OCI-LY3 (cell line): ENCODE results near the gene CTNND2.

Experiments used
- H2AFZ ChIP-seq: fragments of 200-600, 300-600 bp; shearing (Covaris generic); 2 replicates; pipeline ENCODE4 v1.6.0; 2014; ENCODE audit warnings: antibody characterized with exemption, low read depth, low read length
- H3K27ac ChIP-seq: fragments of 200-600, 300-600 bp; sonication (generic); 2 replicates; pipeline ENCODE4 v1.5.1; 2014; ENCODE audit warnings: mild to moderate bottlenecking, low read length, moderate library complexity, mixed read lengths
- H3K27me3 ChIP-seq: fragments of 200-600, 300-600 bp; sonication (generic); 2 replicates; pipeline ENCODE4 v1.6.1; 2014; ENCODE audit warnings: low read depth, low read length, mixed read lengths
- H3K36me3 ChIP-seq: fragments of 200-600, 300-600 bp; sonication (generic); replicated peaks from 2 replicates; pipeline ENCODE3; 2014; ENCODE audit warnings: low read depth, low read length, mixed read lengths
- H3K4me1 ChIP-seq: fragments of 300-600, 200-600 bp; sonication (generic); 2 replicates; pipeline ENCODE4 v1.6.1; 2014; ENCODE audit warnings: low read length, mixed read lengths
- H3K4me2 ChIP-seq: fragments of 200-600, 300-600 bp; sonication (generic); 2 replicates; pipeline ENCODE4 v1.6.1; 2014; ENCODE audit warnings: low read length, mixed read lengths
- H3K4me3 ChIP-seq: fragments of 300-600, 200-600 bp; sonication (generic); 2 replicates; pipeline ENCODE4 v1.5.1; 2014; ENCODE audit warnings: antibody characterized with exemption, mild to moderate bottlenecking, low read length, moderate library complexity
- H3K79me2 ChIP-seq: fragments of 300-600, 200-600 bp; shearing (Covaris generic); 2 replicates; pipeline ENCODE4 v1.6.1; 2014; ENCODE audit warnings: mild to moderate bottlenecking, low read length, mixed read lengths
- H3K9ac ChIP-seq: fragments of 300-600, 200-600 bp; shearing (Covaris generic); 2 replicates; pipeline ENCODE4 v1.6.0; 2014; ENCODE audit warnings: mild to moderate bottlenecking, low read length, moderate library complexity
- H3K9me3 ChIP-seq: fragments of 200-600, 300-600 bp; shearing (Covaris generic); 2 replicates; pipeline ENCODE4 v1.6.1; 2014; ENCODE audit warnings: low read length, mixed read lengths; ENCODE audit not compliant: insufficient read depth
- H4K20me1 ChIP-seq: fragments of 200-600, 300-600 bp; sonication (generic); 2 replicates; pipeline ENCODE4 v1.6.1; 2016; ENCODE audit warnings: low read length, mixed read lengths; ENCODE audit not compliant: insufficient read depth
- EZH2phosphoT487 ChIP-seq: fragments of 200-600 bp; shearing (Covaris generic); IDR thresholded peaks from 2 replicates; pipeline ENCODE4 v1.6.1; 2018; ENCODE audit warnings: antibody characterized with exemption, mixed run types, low read depth
- TF ChIP-seq, protein P1 (sequence below): fragments of 200-600, 300-600 bp; sonication (generic); IDR thresholded peaks from 2 replicates; pipeline ENCODE4 v1.5.1; 2014; ENCODE audit warnings: antibody characterized with exemption, low read length, low read depth

Gene CTNND2

DNA sequence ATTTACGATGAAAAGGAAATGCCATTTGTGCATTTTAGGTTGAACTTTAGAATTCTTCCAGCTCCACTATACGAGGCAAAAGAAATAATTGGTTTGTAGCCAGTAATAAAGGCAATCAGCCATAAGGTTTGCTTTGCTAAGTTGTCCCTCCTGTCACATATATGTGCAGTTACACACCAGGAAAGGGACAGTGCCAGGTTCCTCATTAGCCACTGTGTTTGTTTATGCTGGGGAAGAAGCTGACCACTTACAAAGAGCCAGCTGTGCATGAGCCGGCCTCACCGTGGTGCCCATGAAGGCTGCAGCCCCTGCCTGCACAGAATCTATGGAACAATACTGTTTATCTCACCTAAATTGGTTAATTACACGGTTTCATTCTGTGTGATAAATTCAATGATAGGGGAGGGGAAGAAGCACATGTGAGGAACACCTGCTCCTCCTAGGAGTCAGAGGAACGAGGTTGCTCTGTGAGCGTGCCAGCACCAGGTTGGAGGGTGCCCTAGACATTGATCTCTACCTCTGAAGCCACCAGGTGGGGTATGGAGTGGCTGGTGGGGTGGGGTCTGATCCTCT, 969.4 kb downstream of the CTNND2 start:
- Histone ChIP-seq H3K27me3 (no peaks in the 10 kb centered on the region), H3K4me3 (no peak overlapping the region), H3K27ac (no peak overlapping the region), H2AFZ (no peak overlapping the region), H3K36me3 (no peaks in the 10 kb centered on the region), H3K9me3 (no peaks in the 10 kb centered on the region), H3K9ac (no peak overlapping the region), H3K4me1 (no peaks in the 10 kb centered on the region), H3K4me2 (no peak overlapping the region), H3K79me2 (no peaks in the 10 kb centered on the region), H4K20me1 (no peaks in the 10 kb centered on the region)
- TF ChIP-seq, protein P1, sequence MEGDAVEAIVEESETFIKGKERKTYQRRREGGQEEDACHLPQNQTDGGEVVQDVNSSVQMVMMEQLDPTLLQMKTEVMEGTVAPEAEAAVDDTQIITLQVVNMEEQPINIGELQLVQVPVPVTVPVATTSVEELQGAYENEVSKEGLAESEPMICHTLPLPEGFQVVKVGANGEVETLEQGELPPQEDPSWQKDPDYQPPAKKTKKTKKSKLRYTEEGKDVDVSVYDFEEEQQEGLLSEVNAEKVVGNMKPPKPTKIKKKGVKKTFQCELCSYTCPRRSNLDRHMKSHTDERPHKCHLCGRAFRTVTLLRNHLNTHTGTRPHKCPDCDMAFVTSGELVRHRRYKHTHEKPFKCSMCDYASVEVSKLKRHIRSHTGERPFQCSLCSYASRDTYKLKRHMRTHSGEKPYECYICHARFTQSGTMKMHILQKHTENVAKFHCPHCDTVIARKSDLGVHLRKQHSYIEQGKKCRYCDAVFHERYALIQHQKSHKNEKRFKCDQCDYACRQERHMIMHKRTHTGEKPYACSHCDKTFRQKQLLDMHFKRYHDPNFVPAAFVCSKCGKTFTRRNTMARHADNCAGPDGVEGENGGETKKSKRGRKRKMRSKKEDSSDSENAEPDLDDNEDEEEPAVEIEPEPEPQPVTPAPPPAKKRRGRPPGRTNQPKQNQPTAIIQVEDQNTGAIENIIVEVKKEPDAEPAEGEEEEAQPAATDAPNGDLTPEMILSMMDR: no peak
- no peak for TF ChIP-seq EZH2phosphoT487

DNA sequence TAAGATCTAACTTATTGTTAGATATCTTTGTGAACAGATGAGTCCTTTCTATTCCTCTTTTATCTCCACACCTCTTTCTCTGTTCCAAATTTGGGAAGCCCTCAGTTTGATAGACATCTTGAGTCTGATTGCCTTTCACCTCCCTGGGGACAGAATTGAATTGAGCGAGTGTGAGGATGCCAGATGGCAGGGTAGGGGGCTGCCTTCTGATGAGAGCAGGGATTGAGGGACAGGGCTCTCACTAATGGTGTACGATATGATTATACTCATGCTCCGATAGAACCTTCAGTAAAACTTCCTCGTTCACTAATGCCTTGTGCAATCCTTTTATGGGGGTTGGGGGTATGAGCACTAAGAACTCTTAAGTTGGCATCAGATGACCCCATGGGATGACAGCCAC, 971.1 kb downstream of the CTNND2 start:
- H4K20me1 ChIP-seq: no peaks in the 10 kb centered on the region
- no peaks in the 10 kb centered on the region for H3K36me3 ChIP-seq
- no peak overlapping the region for H3K4me3 ChIP-seq
- H3K9ac ChIP-seq: no peak overlapping the region
- no peaks in the 10 kb centered on the region for H3K9me3 ChIP-seq
- no peaks in the 10 kb centered on the region for H3K79me2 ChIP-seq
- H3K4me2 ChIP-seq: no peak overlapping the region
- H3K27ac ChIP-seq: no peak overlapping the region
- H2AFZ ChIP-seq: no peak overlapping the region
- H3K27me3 ChIP-seq: no peaks in the 10 kb centered on the region
- TF ChIP-seq, protein P1: no peak
- no peak for TF ChIP-seq EZH2phosphoT487
- H3K4me1 ChIP-seq: no peaks in the 10 kb centered on the region

GRCh38 chr5:10932426-10932825, 971.8 kb downstream of the CTNND2 start:
- Histone ChIP-seq H3K27ac (no peak overlapping the region), H3K4me1 (no peaks in the 10 kb centered on the region), H4K20me1 (no peaks in the 10 kb centered on the region), H3K4me3 (no peak overlapping the region), H3K9me3 (no peaks in the 10 kb centered on the region), H3K79me2 (no peaks in the 10 kb centered on the region), H3K9ac (no peak overlapping the region), H3K36me3 (no peaks in the 10 kb centered on the region), H2AFZ (no peak overlapping the region), H3K4me2 (no peak overlapping the region), H3K27me3 (no peaks in the 10 kb centered on the region)
- TF ChIP-seq EZH2phosphoT487: no peak
- TF ChIP-seq, protein P1: no peak

DNA sequence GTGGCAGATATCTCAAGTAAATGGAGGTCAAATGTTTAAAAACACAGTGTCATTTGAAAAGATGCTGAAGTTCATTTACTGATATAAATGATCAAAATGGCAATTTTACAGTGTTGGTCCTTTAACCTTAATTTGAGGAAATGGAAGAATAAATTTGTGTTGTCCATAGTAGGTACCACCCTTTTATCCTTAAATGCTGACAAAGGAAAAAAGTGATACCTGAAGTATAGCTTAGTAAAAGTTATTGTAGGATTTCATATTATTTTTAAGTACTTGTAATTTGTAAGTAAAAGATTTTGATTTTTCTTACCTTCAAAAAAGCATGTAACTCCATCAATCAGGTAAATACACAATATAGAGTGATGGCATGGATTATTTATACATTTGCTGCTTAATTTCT, 976.6 kb downstream of the CTNND2 start:
- H2AFZ ChIP-seq: no peak overlapping the region
- no peak overlapping the region for H3K9ac ChIP-seq
- no peak overlapping the region for H3K27ac ChIP-seq
- no peaks in the 10 kb centered on the region for H3K36me3 ChIP-seq
- no peaks in the 10 kb centered on the region for H3K27me3 ChIP-seq
- TF ChIP-seq, protein P1: no peak
- TF ChIP-seq EZH2phosphoT487: no peak
- H4K20me1 ChIP-seq: no peaks in the 10 kb centered on the region
- H3K79me2 ChIP-seq: no peaks in the 10 kb centered on the region
- no peak overlapping the region for H3K4me3 ChIP-seq
- no peaks in the 10 kb centered on the region for H3K9me3 ChIP-seq
- H3K4me2 ChIP-seq: no peak overlapping the region
- H3K4me1 ChIP-seq: no peaks in the 10 kb centered on the region
